Activated CD8-positive, alpha-beta memory T cell treated with anti-CD3 and anti-CD28 coated beads, Interleukin-2, amount 50 U/mL, for 4 hours (primary cell): ENCODE data around the gene MXD3.
"Not testable (repeated sequence)": the region's sequence is repeated elsewhere in the genome, so short reads cannot be mapped to it uniquely, and the experiment has no call there.

Experiments used
- DNase-seq: peaks from one replicate; pipeline ENCODE4 v3.0.0-alpha.2; 2020

The MXD3 gene

GRCh38 chr5:177311723-177312648 is at the start of gene MXD3:
MXD3 (minus strand) TSS chr5:177311898; CDS start chr5:177311830, 68 bp downstream.
- DNase-seq: peak; percentile 94

DNA sequence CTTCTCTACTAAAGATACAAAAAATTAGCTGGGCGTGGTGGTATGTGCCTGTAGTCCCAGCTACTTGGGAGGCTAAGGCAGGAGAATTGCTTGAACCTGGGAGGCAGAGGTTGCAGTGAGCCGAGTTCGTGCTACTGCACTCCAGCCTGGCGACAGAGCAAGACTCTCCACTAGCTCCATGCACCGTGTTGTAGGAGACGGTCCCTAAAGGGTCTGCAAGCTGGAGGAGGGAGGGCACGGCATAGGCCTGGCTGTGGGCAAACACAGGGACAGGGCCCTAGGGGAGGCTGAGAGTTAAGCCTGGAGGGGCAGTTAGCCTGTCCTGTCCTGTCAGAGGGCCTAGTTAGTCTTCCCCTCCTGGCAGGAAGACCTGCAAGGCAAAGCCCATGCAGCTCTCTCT is 49.0 kb upstream of the MXD3 start:
- DNase-seq: not testable (repeated sequence)

- DNase-seq: no peak
Observed at GRCh38 chr5:177359860-177360259, 48.2 kb upstream of the MXD3 start.

DNA sequence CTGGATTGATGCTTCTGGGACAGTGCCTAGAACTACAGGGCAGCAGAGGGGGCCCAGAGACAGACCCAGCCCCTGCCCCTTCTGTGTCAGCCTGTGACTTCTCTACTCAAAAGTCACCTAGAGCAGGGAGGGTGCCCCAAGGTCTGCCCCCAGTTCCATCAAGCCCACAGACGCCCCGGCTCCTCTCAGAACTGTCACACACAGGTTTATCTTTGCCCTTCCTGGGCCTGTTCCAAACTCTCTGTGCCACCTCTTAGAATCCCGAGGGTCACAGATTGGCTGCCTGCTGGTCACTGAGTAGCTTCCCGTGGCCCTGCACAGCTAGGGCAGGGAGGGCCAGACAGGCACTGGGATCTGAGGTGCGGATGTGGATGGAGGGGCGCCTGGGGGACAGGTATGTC is 47.8 kb upstream of the MXD3 start:
- DNase-seq: no peak

DNA sequence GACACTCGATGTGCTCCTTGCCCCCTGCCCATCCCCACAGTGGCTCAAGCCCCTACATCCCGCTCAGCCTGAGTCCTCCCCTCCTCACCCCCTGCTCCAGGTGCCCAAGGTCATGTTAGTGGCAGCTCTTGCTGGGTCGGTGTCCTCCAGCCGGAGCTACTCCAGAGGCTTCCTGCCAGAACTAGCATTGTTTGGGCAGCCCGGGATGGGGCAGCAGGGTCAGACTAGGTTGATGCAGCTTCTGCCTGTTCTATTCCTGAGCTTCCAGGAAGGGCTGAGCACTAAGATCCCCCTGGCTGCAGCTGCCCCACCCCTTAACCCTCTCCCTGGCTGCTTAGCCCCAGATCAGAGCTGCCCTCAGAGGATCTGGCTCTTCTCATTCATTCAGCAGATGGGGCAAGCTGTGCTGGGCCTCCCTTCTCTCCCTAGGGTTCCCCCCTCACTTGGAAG is 46.7 kb upstream of the MXD3 start:
- DNase-seq: no peak

DNA sequence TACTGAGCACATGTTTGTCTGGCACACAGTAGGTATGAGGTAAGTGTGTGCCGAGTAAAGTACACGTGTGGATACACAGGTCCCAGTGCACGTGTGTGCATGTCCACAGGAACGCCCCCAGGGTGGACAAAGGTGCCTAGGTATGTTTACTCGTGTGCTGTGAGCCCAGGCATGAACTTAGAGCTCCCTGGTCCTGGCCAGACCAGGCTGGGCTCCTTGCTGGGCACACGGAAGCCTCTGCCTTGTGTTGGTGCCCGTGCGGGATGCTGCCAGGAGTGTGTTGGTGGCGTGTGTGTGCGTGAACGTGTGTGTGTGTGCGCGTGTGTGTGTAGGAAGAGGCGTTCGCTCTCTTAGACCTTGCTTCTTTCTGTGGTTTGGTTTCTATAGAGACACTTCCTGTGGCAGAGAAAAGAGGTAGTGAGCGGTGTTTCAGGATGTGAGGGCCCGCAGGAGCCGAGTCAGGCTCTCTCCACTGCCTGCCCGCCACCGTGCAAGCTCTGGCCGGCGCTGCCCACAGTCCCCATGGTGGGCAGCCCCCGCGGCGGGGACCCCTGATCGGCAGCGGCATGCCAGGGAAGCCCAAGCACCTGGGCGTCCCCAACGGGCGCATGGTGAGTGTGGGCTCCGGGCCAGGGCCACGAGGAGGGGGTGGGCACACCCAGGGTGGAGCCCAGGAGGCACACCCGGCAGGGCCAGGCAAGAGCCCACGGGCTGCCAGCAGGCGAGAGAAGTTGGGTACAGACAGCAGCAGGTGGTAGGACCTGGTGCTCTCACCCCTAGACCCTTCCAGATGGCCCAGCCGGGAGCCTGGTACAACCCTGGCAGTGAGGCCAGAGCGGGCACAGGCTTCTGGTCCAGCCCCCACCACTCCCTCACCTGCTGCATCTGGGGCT is 46.0 kb upstream of the MXD3 start, which contains the start of gene RGS14:
TSS of gene RGS14 (plus strand) at position 466 of the 893 bp plus-strand sequence. CDS start at position 567, 101 bp downstream.
- peak; percentile 67 for DNase-seq

DNA sequence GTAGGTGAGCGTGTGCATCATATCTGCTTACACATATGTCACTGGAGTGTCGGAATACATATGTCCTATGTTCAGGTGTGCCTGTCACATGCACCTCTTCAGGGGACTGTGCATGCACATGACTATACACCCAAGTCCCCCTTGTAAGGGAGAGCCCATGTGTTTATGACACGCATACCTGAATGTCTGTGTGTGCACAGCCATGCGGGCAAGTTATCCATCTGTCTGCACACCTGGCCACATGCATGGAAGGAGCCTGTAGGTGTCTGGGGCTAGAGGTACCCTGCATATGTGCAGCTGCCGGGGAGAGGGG is 45.4 kb upstream of the MXD3 start:
- no peak for DNase-seq

DNA sequence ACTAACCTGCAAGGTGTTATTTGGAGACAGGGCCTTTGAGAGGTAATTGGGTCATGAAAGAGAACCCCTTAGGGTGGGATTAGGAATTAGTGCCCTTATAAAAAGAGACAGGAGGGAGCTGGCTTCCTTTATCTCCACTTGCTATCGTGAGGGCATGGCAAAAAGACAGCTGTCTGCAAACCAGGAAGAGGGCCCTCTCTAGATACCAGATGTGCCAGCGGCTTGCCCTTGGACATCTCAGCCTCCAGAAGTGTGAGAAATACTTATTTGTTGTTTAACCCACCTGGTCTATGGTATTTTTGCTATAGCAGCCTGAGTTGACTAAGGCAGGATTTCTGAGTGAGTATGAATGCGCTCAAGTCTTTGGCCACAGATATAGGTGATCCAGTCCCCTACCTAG is 45.0 kb upstream of the MXD3 start:
- no peak for DNase-seq

DNA sequence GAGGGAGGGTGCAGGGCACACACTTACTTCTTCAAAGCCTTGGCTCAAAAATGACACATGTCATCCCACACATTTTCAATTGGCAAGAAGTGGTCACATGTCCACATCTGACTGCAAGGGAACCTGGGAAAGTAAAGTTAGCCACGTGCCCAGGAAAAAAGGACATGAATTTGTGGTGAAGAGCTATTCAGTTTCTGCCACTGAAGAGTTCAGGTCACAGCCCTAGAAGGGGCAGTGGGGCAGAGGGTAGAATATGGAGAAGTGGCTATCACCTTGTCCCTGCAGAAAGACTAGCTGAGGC is 44.1 kb upstream of the MXD3 start:
- no peak for DNase-seq

- no peak for DNase-seq
Observed at GRCh38 chr5:177355162-177355867, 43.6 kb upstream of the MXD3 start.

GRCh38 chr5:177354711-177355110 is 43.0 kb upstream of the MXD3 start:
- no peak for DNase-seq

- no peak for DNase-seq
Observed at GRCh38 chr5:177354256-177354655, 42.6 kb upstream of the MXD3 start.

GRCh38 chr5:177353093-177353492 is 41.4 kb upstream of the MXD3 start:
- DNase-seq: no peak

DNA sequence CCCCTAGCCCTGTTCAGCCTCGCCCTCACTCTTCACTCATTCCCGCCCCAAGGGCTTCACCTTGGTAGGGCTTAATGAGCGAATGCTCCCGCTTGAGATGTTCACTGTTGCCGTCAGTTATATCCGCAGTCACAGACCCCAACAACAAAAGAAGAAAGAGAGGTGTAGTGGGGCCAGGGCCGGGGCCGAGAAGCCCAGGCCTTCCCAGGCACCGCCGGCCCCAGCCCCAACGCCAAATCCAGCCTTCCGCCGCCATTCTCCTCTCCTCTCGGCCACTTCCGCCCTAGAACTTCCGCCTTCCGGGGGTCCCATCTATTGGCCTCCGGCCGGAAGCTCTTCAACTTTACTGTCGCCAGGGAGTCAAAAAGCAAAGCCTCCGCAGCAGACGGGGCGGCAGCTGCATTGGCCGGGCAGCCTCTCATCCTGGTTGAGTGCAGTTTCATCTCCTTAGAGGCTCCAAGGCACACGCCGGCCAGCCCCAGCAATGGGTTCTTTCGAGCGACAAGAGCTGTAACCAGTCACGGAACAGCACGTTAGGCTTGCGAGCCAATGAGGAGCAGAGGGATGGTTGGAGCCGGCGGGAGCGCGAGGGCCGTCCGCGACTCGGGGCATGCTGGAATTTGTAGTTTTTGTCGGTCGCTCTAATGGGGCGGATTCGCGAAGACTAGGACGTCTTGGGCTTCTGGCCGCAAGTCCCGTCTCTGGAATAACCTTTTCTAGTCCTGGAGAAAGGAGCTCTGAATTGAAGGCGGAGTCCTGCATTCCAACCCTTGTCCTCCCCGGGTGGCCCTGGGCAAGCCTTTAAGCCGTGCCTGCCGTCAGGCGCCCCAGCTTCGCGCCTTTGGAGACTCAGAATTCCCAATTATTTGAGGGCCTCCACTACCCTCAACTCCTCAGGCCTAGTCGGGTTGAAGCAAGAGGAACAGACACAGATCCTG is 40.0 kb upstream of the MXD3 start, which contains the start of gene LMAN2:
TSS of gene LMAN2 (minus strand) at position 277 of the 938 bp plus-strand sequence. CDS start at position 256, 21 bp downstream.
- peak; percentile 84 for DNase-seq

- no peak for DNase-seq
Observed at GRCh38 chr5:177350776-177351391, 39.2 kb upstream of the MXD3 start.

GRCh38 chr5:177349762-177350161 is 38.1 kb upstream of the MXD3 start:
- no peak for DNase-seq

DNA sequence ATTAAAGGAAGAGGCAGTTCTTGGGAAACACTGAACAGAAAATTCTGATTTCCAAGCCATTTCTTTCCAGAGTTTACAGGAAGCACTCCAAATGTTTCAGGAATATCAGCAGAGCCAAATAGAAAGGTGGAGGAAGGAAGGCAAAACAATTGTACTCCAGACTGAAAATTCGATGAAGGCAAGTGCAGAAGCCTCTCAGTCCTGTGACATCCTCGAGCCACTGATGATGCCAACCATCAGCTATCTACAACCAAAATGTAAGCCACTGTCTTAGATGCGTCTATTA is 37.6 kb upstream of the MXD3 start:
- no peak for DNase-seq

GRCh38 chr5:177347699-177348098 is 36.0 kb upstream of the MXD3 start:
- no peak for DNase-seq

GRCh38 chr5:177346820-177347219 is 35.1 kb upstream of the MXD3 start:
- DNase-seq: no peak

GRCh38 chr5:177344891-177345290 is 33.2 kb upstream of the MXD3 start:
- DNase-seq: no peak

- DNase-seq: no peak
Observed at GRCh38 chr5:177343777-177344176, 32.1 kb upstream of the MXD3 start.

- not testable (repeated sequence) for DNase-seq
Observed at GRCh38 chr5:177343000-177343399, 31.3 kb upstream of the MXD3 start.
